Hepatocyte (in vitro differentiated cells): Measurements from ENCODE around the gene KIAA1217. TPM values are rescaled to one million over a fixed set of nuclear protein-coding genes. Genes with fewer than 3 reads are reported as not detected.

Experiments
- DNase-seq: peaks from one replicate; pipeline ENCODE4 v3.0.0-alpha.2; 2016; ENCODE audit warnings: low spot score
- H2AFZ ChIP-seq: fragments of 200-600 bp; sonication (generic); 2 replicates; pipeline ENCODE4 v1.6.0; 2016; ENCODE audit warnings: antibody characterized with exemption, mild to moderate bottlenecking
- H3K27ac ChIP-seq: fragments of 200-600 bp; sonication (generic); 2 replicates; pipeline ENCODE4 v1.5.1; 2016; ENCODE audit warnings: mild to moderate bottlenecking
- H3K27me3 ChIP-seq: fragments of 200-600 bp; sonication (generic); 2 replicates; pipeline ENCODE4 v1.6.1; 2016
- H3K36me3 ChIP-seq: fragments of 200-600 bp; sonication (generic); replicated peaks from 2 replicates; pipeline ENCODE4 v1.5.1; 2016; ENCODE audit warnings: low read depth; ENCODE audit not compliant: insufficient read depth
- H3K4me1 ChIP-seq: fragments of 200-600 bp; sonication (generic); 2 replicates; pipeline ENCODE4 v1.5.1; 2016; ENCODE audit warnings: mild to moderate bottlenecking, moderate library complexity; ENCODE audit not compliant: insufficient read depth
- H3K4me2 ChIP-seq: fragments of 200-600 bp; sonication (generic); 2 replicates; pipeline ENCODE4 v1.6.0; 2016
- H3K4me3 ChIP-seq: fragments of 200-600 bp; sonication (generic); 2 replicates; pipeline ENCODE4 v1.5.1; 2016; ENCODE audit warnings: mild to moderate bottlenecking
- H3K79me2 ChIP-seq: fragments of 200-600 bp; sonication (generic); 2 replicates; pipeline ENCODE4 v1.6.0; 2017; ENCODE audit warnings: mild to moderate bottlenecking
- H3K9me2 ChIP-seq: fragments of 200-600 bp; sonication (generic); replicated peaks from 2 replicates; pipeline ENCODE4 v1.6.0; 2017; ENCODE audit warnings: mild to moderate bottlenecking; ENCODE audit not compliant: insufficient read depth
- H3K9me3 ChIP-seq: fragments of 200-600 bp; sonication (generic); 2 replicates; pipeline ENCODE4 v1.5.1; 2016; ENCODE audit warnings: low read depth, mild to moderate bottlenecking
- H4K20me1 ChIP-seq: fragments of 200-600 bp; sonication (generic); 2 replicates; pipeline ENCODE4 v1.6.0; 2016; ENCODE audit warnings: mild to moderate bottlenecking; ENCODE audit not compliant: insufficient read depth, poor library complexity, severe bottlenecking
- EZH2 ChIP-seq: fragments of 200-600 bp; sonication (generic); IDR thresholded peaks from 2 replicates; pipeline ENCODE4 v1.6.1; 2016; ENCODE audit warnings: antibody characterized with exemption, mild to moderate bottlenecking, borderline replicate concordance
- EZH2phosphoT487 ChIP-seq: fragments of 200-600 bp; sonication (generic); IDR thresholded peaks from one replicate; pipeline ENCODE4 v1.6.1; 2018; ENCODE audit warnings: antibody characterized with exemption, mild to moderate bottlenecking, low read depth, moderate library complexity; ENCODE audit not compliant: unreplicated experiment, severe bottlenecking
- WGBS: methylation state at CpG from one replicate; pipeline ENCODE4 v1.1.6; 2016; ENCODE audit warnings: low lambda C conversion rate; ENCODE audit errors: missing lambda C conversion rate; 5-methylcytosine and 5-hydroxymethylcytosine counted together
- polyA plus RNA-seq: library from polyadenylated mRNA; unstranded; fragments of >200 nt; fragmentation: Nextera tagmentation; extraction: Ambion mirVana; gene quantifications from 2 replicates; pipeline ENCODE4 v1.2.1, GENCODE V29; 2016
- total RNA-seq: library from RNA; depleted of rRNA; stranded (reverse); fragments of >200 nt; gene quantifications from 2 replicates; pipeline ENCODE4 v1.2.3, GENCODE V29; 2014
- TF ChIP-seq, protein P1 (sequence below): fragments of 200-600 bp; sonication (generic); IDR thresholded peaks from 2 replicates; pipeline ENCODE4 v1.5.1; 2016; ENCODE audit warnings: antibody characterized with exemption, mild to moderate bottlenecking; ENCODE audit not compliant: poor library complexity

KIAA1217 gene
- total and polyA plus RNA-seq, 2 experiments from 2014 or later: 31.6 to 33.2 TPM

DNA sequence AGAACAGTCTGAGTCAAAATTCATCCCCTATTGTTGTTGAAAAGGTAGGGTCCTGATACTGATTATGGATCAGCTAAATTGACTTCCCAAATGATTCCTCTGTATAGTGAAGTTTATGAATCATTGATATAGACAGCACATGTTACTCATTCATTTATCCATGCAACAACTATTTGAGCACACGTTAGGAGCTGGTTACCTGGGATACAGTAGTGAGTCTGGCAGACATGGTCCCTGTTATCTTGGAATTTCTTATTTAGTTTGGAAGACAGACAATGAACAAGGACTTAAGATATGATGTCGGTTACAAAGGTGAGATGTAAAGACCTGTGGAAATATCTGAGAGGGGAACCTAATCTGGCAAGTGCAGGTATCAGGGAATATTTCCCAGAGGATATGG, 28.0 kb upstream of the KIAA1217 start:
- Histone ChIP-seq H3K27me3 (no peaks in the 10 kb centered on the region), H3K9me2 (no peaks in the 10 kb centered on the region), H3K4me2 (no peak overlapping the region), H2AFZ (no peak overlapping the region), H3K9me3 (no peaks in the 10 kb centered on the region), H3K4me3 (no peak overlapping the region), H3K27ac (no peak overlapping the region), H4K20me1 (no peaks in the 10 kb centered on the region), H3K36me3 (no peaks in the 10 kb centered on the region), H3K79me2 (no peaks in the 10 kb centered on the region), H3K4me1 (no peaks in the 10 kb centered on the region)
- TF ChIP-seq, protein P1, sequence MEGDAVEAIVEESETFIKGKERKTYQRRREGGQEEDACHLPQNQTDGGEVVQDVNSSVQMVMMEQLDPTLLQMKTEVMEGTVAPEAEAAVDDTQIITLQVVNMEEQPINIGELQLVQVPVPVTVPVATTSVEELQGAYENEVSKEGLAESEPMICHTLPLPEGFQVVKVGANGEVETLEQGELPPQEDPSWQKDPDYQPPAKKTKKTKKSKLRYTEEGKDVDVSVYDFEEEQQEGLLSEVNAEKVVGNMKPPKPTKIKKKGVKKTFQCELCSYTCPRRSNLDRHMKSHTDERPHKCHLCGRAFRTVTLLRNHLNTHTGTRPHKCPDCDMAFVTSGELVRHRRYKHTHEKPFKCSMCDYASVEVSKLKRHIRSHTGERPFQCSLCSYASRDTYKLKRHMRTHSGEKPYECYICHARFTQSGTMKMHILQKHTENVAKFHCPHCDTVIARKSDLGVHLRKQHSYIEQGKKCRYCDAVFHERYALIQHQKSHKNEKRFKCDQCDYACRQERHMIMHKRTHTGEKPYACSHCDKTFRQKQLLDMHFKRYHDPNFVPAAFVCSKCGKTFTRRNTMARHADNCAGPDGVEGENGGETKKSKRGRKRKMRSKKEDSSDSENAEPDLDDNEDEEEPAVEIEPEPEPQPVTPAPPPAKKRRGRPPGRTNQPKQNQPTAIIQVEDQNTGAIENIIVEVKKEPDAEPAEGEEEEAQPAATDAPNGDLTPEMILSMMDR: no peak
- TF ChIP-seq EZH2phosphoT487 (no peak), EZH2 (no peak)
- DNase-seq: no peak
- WGBS: 64% methylated on average over 2 of the region's 2 CpGs

DNA sequence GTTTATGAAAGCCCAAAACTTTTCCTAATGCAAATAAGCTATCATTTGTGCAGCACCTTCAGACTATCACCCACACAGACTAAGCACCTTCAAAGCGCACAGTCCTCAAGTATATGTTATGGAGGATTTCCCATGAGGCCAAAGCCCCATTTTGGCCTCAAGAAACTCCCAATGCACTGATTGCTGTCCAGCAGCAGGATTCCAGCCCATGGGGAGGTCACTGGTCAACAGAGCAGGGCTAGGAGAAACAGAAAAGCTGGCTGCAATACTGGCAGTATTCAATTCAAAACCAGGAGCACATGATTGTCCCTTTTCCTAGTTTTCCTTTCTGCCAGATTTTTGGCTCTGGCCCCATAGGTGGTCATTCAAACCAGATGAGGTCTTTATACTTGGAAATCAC, 24.5 kb upstream of the KIAA1217 start:
- Histone ChIP-seq H4K20me1 (no peaks in the 10 kb centered on the region), H2AFZ (no peak overlapping the region), H3K4me1 (no peaks in the 10 kb centered on the region), H3K79me2 (no peaks in the 10 kb centered on the region), H3K4me3 (no peak overlapping the region), H3K9me2 (no peaks in the 10 kb centered on the region), H3K4me2 (no peak overlapping the region), H3K36me3 (no peaks in the 10 kb centered on the region), H3K9me3 (no peaks in the 10 kb centered on the region), H3K27ac (no peak overlapping the region), H3K27me3 (no peaks in the 10 kb centered on the region)
- WGBS: 86% methylated on average over 1 of the region's 1 CpG
- no peak for DNase-seq
- TF ChIP-seq, protein P1: no peak
- TF ChIP-seq EZH2 (no peak), EZH2phosphoT487 (no peak)

DNA sequence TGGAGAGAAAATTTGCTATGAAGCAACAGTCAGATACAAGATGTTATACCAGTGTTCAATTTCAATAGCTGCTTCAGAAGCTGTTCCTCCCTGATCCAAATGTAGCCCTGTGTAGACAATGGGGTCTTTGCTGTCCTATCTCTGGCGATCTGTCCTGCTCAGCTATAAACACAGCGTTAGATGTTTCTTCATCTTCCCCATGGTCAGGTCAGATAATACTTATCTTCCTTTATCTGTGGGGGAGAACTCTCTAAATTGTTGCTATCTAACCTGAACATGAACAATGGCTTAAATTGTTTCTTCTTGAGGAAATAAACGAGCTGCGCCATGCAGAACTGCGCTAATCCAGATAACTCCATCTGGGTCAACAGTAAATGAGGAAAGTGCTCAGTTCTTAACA, 15.6 kb upstream of the KIAA1217 start:
- WGBS: 59% methylated on average over 5 of the region's 5 CpGs
- Histone ChIP-seq H3K9me3 (no peaks in the 10 kb centered on the region), H2AFZ (no peak overlapping the region), H3K27me3 (no peaks in the 10 kb centered on the region), H3K4me3 (no peak overlapping the region), H3K4me2 (no peak overlapping the region), H4K20me1 (no peaks in the 10 kb centered on the region), H3K27ac (no peak overlapping the region), H3K4me1 (no peaks in the 10 kb centered on the region), H3K9me2 (no peaks in the 10 kb centered on the region), H3K36me3 (no peaks in the 10 kb centered on the region), H3K79me2 (no peaks in the 10 kb centered on the region)
- TF ChIP-seq EZH2phosphoT487: no peak
- no peak for DNase-seq

DNA sequence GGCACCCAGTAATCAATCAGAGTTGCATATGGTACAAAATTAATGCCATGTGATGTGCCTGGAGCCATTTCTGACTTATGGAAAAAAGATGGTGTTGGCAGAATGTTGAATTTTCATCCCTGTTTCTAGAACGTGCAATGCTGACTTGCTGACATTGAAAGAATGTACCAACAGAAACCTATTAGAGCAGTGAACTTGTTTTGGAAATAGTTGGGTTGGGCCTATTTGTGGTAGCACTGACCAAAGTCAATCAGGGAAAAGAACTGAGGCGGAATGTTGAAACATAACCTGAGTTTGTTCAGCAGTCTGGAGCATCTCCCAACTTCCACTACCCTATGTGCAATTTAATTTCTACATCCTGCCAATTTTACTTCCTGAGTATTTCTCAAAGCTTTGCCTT, 11.7 kb upstream of the KIAA1217 start:
- H3K27ac ChIP-seq: no peak overlapping the region
- TF ChIP-seq, protein P1: no peak
- TF ChIP-seq EZH2phosphoT487: no peak
- TF ChIP-seq EZH2: no peak
- H4K20me1 ChIP-seq: no peaks in the 10 kb centered on the region
- no peaks in the 10 kb centered on the region for H3K79me2 ChIP-seq
- H3K4me2 ChIP-seq: no peak overlapping the region
- 70% methylated on average over 2 of the region's 2 CpGs for WGBS
- no peak overlapping the region for H2AFZ ChIP-seq
- no peaks in the 10 kb centered on the region for H3K9me3 ChIP-seq
- DNase-seq: no peak
- no peaks in the 10 kb centered on the region for H3K4me1 ChIP-seq
- no peaks in the 10 kb centered on the region for H3K27me3 ChIP-seq
- no peak overlapping the region for H3K4me3 ChIP-seq
- H3K36me3 ChIP-seq: no peaks in the 10 kb centered on the region
- no peaks in the 10 kb centered on the region for H3K9me2 ChIP-seq
